HG03460 (cell line): ENCODE measurements around the gene ELMOD3.
A peak's percentile ranks its signal among the peaks of the same experiment; 100 is the strongest.
"Not testable (repeated sequence)": the region's sequence is repeated elsewhere in the genome, so short reads cannot be mapped to it uniquely, and the experiment has no call there.

Experiments used
- ATAC-seq: cut with Tn5 transposase; IDR thresholded peaks from one replicate; pipeline ENCODE4 v1.9.1; 2021; ENCODE audit not compliant: unreplicated experiment

Gene ELMOD3

DNA sequence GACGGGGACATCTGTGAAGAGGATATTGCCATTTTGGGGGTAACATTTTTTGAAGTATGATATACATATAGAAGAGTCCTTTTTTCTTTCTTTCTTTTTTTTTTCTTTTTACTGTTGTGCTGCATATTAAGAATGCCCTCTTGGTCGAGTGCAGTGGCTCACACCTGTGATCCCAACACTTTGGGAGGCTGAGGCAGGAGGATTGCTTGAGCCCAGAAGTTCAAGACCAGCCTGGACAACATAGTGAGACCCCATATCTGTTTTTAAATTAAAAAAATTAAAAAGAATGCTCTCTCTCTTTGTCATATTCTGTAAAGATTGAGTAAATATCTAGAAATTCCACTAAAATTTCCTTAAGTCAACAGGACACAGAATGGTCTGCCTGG, 67.5 kb downstream of the ELMOD3 start:
- no peak for ATAC-seq

DNA sequence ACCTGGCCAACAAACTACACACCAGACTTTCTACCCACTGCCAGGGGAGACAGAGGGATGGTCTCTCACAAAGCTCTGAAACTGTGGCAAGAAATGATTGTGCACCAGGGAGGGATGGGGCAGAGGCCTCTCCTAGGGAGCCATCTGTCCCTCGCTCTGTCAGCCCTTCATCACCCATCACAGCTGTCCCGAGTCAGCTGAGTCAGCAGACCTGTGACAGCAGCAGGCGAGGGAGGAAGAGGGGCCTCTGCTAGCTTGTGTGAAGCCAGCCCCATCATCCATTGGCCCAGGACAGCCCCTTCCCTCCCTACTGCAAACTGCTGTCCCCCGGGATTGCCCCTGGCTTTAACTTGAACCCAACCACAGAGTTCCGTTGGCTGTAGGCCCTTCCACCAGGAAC, 69.0 kb downstream of the ELMOD3 start:
- ATAC-seq, result no peak

DNA sequence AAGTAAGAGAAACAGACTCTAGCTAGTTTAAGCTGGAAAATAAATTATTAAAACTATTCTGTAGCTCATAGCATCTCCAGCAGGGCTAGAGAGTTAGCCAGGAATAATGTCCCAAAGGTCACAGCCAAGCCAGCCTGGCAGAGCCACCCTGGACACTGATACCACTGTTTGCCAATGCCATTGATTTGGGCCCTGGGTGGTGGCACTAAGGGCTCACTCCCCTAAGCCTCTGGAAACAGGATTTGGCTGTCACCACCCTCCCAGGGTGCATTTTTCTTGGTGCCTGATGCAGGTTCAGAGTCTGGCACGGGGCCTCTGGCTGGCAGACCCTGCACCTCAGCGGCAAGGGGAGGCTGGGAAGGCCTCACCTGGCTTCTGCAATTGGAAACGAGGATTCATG, 71.0 kb downstream of the ELMOD3 start:
- ATAC-seq, result no peak

DNA sequence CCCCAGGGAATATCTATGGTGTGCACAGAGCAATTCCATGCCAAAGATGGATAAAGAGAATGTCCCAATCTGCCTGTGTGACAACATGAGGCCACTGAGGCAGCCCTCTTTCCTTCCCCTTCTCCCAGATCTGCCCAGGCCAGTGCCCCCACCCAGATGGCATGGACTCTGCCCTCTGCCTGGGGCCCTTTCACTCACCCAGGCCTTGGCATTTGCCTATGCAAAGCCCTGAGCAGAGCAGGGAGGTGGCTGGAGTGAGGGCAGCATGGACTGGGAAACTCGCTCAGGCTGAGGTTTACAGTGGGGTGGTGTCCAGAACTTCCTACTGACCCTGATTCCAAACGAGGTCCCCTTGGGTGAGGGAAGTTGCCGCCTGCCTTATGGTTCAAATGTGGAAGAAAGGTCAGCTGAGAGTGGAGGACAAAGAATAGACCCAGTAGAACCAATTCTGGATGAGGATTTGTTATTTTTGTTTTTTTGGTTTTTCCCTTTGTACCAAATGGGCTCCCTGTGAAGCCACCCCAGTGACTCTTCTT, 72.8 kb downstream of the ELMOD3 start:
- no peak for ATAC-seq

DNA sequence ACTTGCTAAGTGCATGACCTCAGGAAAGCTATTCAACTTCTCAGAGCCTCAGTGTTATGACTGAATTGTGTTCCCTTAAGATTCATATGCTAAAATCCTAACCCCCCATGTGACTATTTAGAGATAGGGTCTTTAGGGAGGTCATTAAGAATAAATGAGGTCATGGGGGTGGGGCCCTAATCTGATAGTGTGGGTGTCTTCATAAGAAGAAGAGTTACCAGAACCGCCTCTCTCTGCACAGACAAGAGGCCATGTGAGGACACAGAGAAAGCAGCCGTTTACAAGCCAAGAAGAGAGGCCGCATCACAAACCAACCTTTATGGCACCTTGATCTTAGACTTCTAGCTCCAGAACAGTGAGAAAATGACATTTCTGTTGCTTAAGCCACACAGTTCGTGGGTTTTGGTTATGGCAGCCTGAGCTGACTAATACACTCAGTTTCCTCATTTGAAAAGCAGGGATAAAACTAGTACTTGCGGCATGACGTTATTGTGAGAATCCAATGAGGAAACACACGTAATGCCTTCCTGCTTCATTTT, 73.8 kb downstream of the ELMOD3 start:
- no peak for ATAC-seq

DNA sequence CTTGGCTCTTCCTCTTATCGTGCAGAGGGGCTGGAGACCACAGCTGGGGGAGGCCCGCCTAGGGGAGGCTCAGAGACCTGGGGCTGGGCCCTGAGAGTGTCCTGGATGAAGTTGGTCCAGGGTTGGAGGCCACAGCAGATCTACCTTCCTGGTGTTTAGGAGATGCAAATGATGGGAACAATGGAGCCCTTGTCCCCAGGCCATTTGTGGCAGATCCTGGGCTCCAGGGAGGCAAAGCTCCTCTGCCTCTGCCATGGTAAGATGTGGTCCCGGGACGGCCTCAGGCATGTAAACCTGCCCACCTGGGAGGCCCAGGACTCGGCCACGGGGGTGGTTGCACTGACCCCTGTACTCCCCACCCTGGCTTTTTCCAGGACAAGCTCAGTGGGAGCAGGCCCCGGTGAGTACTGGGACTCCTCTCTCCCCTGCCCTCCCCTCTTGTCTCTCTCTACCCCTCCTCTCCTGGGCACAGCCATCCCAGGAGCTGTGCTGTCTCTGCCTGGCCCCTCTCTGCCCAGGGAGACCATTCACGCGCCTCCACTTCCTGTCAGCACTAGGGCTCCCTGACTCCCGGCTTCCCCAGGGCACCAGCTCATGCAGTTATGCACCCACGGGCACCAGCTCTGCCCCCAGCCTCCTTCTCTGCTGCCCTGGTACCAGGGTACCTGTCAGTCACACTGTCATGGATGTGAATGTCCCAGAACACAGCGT, 74.8 kb downstream of the ELMOD3 start:
- no peak for ATAC-seq

DNA sequence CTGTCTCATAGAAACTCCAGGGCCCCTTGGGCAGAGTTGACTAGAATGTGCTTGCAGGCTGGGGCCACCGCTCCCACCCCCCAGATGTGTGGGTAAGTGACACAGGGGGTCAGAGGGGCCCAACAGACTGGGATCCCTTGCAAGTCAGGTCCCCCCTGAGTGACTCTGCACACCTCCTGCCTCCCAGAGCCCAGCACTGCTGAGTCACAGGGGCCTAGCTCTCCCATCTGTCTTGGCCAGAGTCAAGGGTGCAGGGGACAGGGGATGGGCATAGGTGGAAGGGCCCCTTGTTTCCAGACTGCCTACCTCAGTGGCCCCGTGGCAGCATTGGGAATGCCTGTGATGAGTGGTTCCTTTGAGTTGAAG, 75.3 kb downstream of the ELMOD3 start:
- ATAC-seq, result no peak

DNA sequence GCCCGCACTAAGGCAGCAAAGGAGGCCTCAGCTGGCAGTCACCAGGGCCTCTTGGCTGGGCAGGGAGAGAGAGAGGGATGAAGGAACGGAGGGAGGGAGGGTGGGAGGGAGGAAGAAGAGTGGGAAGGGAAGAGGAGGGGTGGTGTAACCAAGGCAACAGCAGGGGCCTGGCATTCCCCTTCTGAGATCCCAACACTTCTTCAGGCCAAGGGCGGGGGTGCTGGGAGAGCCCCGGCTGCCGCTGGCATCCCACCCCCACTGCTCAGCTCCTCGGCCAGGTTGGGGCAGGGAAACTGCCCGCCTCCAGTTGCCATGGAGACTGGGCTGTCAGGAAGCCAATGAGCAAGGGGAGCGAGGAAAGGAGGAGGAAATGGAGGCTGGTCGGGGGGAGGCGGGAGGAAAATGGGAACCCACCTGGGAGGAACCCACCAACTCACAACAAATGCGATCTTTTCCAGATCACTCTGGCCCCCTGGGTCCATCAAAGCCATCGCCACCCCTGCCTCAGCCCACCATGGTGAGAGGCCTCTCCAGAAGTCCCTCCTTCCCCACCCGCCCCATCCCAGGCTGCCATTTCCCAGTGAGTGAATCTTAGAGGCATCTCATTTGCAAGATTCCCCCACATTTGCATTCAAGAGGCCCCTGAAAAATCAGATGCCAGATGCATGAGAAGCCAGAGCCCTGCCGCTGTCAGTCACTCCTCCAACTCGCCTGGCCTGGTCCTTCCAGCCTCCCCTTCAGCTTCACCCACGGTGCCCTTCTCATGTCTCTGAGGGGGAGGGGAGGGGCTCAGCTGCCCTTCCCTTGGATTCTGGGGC, 76.4 kb downstream of the ELMOD3 start:
- ATAC-seq, result no peak

DNA sequence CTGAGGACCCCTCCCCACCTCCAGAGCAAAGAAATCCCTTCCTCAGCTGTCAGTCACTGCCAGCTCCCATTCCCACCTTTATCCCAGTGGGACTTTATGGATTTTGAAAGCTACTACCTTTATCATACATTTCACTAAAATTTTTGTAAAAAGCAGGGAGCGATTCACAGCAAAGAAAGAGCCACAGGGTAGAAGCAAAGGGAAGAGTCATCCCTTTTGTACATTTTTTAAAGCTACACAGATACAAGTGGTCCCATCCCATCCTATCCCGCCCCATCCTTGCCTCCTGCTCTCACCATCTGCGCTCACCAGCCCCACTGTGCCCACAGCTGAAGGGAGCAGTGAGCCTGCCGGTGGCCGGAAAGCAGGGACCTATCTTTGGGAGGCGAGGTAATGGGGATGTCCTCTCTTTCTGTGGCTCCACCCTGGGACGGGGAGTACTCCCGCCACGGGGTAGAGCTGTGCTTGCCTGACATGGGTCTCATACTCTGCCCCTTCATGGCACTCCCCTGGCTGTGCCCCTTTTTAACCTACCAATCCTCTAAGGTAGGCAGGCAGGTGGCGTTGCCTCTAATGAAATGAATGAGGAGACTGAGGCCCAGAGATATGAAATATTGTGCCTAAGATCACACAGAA, 77.1 kb downstream of the ELMOD3 start:
- no peak for ATAC-seq

DNA sequence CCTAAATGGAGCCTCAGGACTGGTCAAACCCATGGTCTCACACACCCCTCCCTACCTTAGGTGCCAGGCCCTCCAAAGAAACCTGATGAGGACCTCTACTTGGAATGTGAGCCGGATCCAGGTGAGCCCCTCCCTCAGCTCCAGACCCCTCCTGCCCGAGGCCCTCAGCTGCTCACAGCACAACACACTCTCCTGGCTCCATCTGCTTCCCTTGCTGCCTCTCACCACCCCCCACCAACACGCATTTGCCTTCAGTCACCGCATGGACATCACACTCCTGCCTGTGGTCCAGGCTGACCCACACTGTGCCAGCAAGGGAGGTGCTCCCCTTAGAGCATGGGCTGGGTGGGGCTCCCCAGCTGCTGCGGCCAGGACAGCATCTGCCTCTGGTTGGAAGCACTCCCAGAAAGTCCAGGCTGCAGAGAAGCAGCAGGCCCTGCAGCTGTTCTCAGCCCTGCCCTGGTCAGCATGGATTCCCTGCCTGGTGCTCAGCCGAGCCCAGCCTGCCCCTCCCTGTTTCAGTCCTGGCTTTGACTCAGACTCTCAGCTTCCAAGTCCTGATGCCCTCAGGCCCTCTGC, 79.0 kb downstream of the ELMOD3 start:
- ATAC-seq, result no peak

DNA sequence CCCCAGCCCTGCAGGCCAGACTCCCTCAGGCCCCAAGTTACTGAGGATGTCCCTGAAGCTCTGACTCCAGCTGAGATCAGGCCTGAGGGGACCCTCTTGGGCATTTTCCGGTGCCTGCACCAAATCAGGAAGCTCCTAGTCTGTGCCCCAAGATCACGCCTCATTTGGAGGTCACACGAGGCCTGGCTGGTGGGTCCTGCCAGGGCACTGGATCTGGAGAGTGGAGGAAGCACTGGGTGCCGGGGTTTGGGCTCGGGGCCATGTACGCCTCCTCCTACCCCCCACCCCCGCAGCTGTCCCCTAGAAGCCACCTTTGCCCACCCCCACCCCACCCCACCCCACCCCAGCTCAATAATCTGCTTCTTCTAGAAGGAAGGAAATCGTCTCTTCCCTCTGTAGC, 80.1 kb downstream of the ELMOD3 start:
- no peak for ATAC-seq

DNA sequence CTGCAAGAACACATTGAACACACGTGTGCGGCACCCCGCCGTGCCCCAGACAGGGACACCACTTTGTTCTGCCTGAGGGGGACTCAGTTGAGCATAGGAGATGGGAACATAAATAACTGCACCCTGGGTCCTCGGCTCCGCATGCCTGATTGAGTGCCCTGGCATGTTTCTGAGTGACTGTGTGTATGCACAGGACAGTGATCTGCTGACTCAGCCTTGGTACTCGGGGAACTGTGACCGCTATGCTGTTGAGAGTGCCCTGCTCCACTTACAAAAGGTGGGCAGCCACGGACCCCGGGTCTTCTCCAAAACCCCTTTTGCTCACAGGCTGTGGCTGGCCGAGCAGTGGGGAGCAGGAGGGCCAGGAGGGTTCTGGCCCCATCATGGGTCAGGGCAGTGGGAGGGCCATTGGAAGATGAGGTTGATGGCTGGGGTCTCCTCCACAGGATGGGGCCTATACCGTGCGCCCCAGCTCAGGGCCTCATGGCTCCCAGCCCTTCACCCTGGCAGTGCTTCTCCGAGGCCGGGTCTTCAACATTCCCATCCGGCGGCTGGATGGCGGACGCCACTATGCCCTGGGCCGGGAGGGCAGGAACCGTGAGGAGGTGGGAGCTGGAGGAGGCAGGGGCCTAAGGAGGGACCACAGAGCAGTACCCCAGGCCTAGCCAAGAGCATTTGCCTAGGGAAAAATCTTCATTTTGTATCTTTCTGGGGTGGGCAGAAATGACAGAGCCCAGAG, 80.8 kb downstream of the ELMOD3 start:
- no peak for ATAC-seq

DNA sequence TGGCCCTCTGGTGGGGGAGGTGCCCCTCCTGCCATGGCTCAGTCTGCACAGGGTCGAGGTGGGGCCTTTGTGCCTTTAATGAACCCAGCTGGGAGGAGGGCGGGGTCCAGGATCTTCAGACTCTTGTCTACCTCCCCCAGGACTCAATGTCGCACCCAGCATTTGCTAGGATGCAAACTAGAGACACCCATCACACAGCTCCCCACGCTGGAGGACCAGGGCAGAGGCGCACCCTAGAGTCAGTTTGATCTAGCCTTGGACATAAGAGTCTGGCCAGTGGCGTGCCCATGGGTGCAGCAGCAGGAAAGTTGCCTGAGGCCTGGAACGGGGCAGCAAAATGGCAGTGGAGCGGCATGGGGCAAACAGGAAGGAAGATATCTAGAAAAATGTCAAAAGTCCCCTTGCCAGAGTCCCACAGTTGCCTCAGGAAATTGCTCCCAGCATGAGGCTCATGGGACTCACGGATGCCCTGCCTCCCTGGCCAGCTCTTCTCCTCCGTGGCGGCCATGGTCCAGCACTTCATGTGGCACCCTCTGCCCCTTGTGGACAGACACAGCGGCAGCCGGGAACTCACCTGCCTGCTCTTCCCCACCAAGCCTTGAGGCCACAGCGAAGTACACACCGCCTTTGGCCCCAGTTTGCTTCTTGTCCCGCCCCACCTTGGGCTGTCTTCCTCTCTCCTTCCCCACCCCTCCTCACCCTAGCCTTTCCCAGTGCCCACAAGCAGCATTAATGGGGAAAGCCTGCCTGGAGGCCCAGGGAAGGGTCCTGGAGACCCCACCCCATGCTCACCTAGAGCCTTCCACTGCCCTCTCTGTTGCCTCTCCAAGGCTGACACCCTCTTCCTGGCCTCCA, 81.6 kb downstream of the ELMOD3 start:
- no peak for ATAC-seq

DNA sequence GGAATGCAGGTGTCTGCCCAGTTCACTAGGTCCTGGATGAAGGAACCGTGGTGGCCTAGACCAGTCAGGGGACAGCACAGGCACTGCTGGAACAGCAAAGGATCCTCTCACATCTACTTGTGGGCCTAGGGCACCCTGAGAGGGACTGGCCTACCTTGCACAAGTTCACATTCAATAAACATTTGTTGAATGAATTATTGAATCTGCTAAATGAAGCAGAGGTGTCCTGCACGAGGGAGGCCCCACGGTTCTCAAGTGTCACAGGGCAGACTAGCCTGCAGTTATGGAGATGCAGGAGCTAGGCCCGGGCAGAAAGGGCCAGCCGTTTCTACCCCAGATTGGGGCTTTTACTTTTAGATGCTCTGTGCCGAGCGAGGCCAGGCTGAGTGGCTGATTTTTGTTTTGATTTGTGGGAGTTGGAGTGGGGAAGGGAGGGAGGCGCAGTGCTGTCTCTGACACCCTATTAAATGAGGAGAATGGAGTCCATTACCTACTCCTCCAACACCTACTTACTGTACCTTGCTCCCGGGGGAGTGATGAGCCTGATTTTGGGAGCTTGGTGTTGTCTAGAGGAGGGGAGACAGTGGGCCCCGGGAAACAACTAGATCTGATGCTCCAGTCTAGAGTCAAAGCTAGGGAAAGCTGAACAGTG, 82.4 kb downstream of the ELMOD3 start:
- ATAC-seq, result no peak

DNA sequence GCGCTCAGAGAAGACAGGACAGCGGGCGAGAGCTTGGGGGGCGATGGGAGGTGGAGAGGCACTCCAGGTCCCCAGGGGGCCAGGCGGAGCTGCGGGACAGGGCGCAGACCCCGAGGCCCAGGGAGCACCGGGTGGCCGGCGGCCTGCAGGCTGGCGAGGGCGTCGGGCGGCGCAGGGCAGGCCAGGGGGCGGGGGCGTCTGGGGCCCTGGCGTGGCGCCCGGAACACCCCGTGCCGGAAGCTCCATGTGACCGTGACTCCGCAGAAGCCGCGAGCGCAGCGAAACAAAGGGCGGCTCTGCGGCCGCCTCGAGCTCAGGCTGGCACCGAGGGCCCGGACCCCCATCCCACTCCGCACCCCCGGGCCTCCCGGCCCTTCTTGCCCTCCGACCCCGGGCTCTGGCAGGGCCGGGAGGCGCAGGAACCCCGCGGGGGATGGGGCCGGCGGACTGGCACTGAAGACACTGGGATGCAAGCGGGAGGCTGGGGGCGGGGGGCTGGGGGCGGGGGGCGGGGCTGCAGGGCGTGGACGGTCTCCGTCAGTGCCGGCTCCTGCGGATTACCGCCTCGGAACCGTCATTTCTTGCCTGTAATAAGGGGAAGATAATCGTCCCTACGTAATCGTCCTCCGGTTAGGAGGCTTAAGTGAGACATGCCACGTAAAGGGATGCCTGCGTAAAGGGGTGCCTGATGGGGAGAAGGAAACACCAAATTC, 83.1 kb downstream of the ELMOD3 start:
- peak; percentile 85 for ATAC-seq

DNA sequence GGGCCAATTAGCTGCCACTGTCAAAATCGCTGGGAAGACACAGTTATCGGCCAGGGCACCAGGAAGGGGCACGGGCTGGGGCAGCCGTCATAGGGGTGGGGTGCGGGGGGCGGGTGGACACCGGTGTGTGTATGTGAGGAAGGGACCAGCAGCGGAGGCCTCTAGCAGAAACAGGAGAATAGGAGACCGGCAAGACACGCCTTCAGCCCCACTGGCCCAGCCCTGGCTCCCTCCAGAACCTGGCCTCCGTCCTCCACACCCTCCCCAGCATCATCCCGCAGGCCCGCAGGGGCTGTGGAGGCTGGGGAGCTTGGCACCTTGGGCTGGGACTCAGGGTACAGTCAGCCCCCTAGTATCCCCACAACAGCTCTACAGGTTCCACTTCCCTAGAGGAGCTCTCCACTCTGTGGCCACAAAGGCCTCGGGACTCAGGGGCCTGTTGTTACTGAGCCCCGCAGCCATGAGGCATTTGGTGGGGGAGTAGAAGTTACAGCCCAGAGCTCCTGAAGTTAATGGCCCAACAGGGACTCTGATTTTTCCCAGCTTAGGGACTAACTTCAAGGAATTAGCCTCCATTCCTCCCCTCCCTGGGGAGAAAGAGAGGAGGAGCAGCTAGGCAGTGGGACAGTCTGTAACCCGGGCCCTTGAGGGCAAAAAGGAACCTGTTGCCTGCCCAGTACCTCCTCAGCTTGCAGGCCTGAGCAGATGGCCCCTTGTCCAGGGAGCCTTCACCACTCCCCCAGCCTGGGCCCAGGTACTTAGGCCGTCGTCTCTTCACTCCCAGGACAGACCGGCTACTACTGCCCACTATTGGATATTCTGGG, 83.8 kb downstream of the ELMOD3 start:
- ATAC-seq, result no peak

DNA sequence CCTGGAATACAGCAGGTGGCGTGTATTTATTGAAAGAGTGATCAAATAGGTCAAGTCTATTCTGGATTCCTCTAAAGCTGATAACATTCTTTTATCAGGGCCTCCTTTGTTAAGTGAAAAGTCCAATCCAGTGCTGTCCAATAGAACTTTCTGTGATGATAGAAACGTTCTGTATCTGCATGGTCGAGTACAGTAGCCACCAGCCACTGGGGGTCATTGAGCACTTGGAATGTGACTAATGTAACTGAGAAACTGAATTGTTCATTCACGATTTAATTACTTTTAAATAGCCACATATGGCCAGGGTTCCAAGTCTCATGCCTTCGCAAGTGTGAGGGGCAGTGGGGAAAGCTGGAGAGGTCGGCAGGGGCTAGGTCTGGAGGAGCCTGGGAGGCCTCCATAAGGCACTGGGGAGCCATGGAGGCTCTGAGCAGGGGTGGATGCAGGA, 84.5 kb downstream of the ELMOD3 start:
- ATAC-seq, result no peak

DNA sequence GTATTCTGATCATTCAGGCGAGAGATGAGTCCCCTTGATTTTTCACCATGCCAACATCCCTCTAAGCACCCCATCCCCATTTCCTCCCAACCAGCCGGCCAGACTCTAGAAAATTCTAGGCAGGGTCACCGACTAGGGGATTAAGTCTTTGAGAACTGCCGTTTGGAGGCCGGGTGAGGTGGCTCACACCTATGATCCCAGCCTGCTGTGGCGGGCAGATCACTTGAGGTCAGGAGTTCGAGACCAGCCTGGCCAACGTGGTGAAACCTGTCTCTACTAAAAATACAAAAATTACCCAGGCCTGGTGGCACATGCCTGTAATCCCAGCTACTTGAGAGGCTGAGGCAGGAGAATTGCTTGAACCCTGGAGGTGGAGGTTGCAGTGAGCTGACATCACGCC, 85.0 kb downstream of the ELMOD3 start:
- not testable (repeated sequence) for ATAC-seq
